OCI-LY1 (cell line): ENCODE results near the gene PRRT2.

Experiments
- H2AFZ ChIP-seq: fragments of 200-600 bp; sonication (generic), shearing (Covaris generic); 2 replicates; pipeline ENCODE4 v1.6.0; 2014; ENCODE audit warnings: antibody characterized with exemption, mild to moderate bottlenecking, low read length
- H3F3A ChIP-seq: fragments of 200-600 bp; sonication (generic), shearing (Covaris generic); 2 replicates; pipeline ENCODE4 v1.6.0; 2014; ENCODE audit warnings: mild to moderate bottlenecking, antibody characterized with exemption, low read length, moderate library complexity; ENCODE audit not compliant: insufficient read depth
- H3K27ac ChIP-seq: fragments of 200-600 bp; sonication (generic); 2 replicates; pipeline ENCODE4 v1.5.1; 2014; ENCODE audit warnings: low read length, mixed run types, mild to moderate bottlenecking, low read depth; ENCODE audit not compliant: poor library complexity, severe bottlenecking
- H3K27me3 ChIP-seq: fragments of 200-600 bp; sonication (generic); 2 replicates; pipeline ENCODE4 v1.6.0; 2014; ENCODE audit warnings: antibody characterized with exemption, mild to moderate bottlenecking, low read length, moderate library complexity; ENCODE audit not compliant: insufficient read depth
- H3K36me3 ChIP-seq: fragments of 200-600 bp; sonication (generic); 2 replicates; pipeline ENCODE4 v1.6.1; 2014; ENCODE audit warnings: mild to moderate bottlenecking, antibody characterized with exemption, low read length, moderate library complexity, mixed read lengths; ENCODE audit not compliant: insufficient read depth
- H3K4me1 ChIP-seq: fragments of 200-600 bp; sonication (generic); 2 replicates; pipeline ENCODE4 v1.5.1; 2014; ENCODE audit warnings: mild to moderate bottlenecking, low read length, moderate library complexity; ENCODE audit not compliant: insufficient read depth, severe bottlenecking
- H3K4me2 ChIP-seq: fragments of 200-600 bp; sonication (generic), shearing (Covaris generic); 2 replicates; pipeline ENCODE4 v1.6.1; 2014; ENCODE audit warnings: low read length
- H3K4me3 ChIP-seq: fragments of 200-600 bp; sonication (generic); 2 replicates; pipeline ENCODE4 v1.5.1; 2014; ENCODE audit warnings: low read length, low read depth, mild to moderate bottlenecking, mixed read lengths; ENCODE audit not compliant: poor library complexity, severe bottlenecking
- H3K79me2 ChIP-seq: fragments of 200-600 bp; shearing (Covaris generic); 2 replicates; pipeline ENCODE4 v1.6.1; 2016; ENCODE audit warnings: mixed run types, low read length, mixed read lengths; ENCODE audit not compliant: insufficient read depth
- H3K9ac ChIP-seq: fragments of 200-600 bp; sonication (generic), shearing (Covaris generic); 2 replicates; pipeline ENCODE4 v1.6.1; 2014; ENCODE audit warnings: mild to moderate bottlenecking, low read length, mixed read lengths
- H3K9me2 ChIP-seq: fragments of 200-600 bp; sonication (generic), shearing (Covaris generic); 2 replicates; pipeline ENCODE4 v1.6.1; 2014; ENCODE audit warnings: low read depth, mild to moderate bottlenecking, low read length, mixed read lengths
- H3K9me3 ChIP-seq: fragments of 200-600 bp; shearing (Covaris generic); 2 replicates; pipeline ENCODE4 v1.6.1; 2014; ENCODE audit warnings: low read length, mixed read lengths
- H4K20me1 ChIP-seq: fragments of 200-600 bp; sonication (generic), shearing (Covaris generic); 2 replicates; pipeline ENCODE4 v1.6.0; 2016; ENCODE audit warnings: mild to moderate bottlenecking, low read length; ENCODE audit not compliant: insufficient read depth
- CTCF ChIP-seq: fragments of 200-600 bp; sonication (generic), shearing (Covaris generic); IDR thresholded peaks from 2 replicates; pipeline ENCODE4 v1.5.1; 2017; ENCODE audit warnings: mild to moderate bottlenecking, antibody characterized with exemption, low read length, moderate library complexity, mixed read lengths
- EZH2 ChIP-seq: fragments of 200-600 bp; sonication (generic), shearing (Covaris generic); IDR thresholded peaks from 2 replicates; pipeline ENCODE4 v1.8.0; 2017; ENCODE audit warnings: borderline replicate concordance, mixed run types, mild to moderate bottlenecking, antibody characterized with exemption, low read length, moderate library complexity, mixed read lengths

The PRRT2 gene

GRCh38 chr16:29806641-29807425 lies 5.2 kb upstream of the PRRT2 start:
- Histone ChIP-seq H4K20me1 (no peaks in the 10 kb centered on the region), H3F3A (0 out of 2 replicates have a peak, but pooled peaks cover 3% of the 10 kb centered on the region), H3K9me2 (no peaks in the 10 kb centered on the region), H3K9me3 (no peaks in the 10 kb centered on the region), H3K4me3 (peak overlapping the region; percentile 69), H3K36me3 (peaks cover 58% of the 10 kb centered on the region), H3K27ac (peak overlapping the region; percentile 77), H2AFZ (no peak overlapping the region), H3K4me1 (peaks cover 68% of the 10 kb centered on the region), H3K79me2 (no peaks in the 10 kb centered on the region), H3K4me2 (peak overlapping the region; percentile 81), H3K9ac (peak overlapping the region; percentile 81), H3K27me3 (no peaks in the 10 kb centered on the region)
- no peak for TF ChIP-seq EZH2
- TF ChIP-seq CTCF = no peak

- Histone ChIP-seq H3K9me2 (no peaks in the 10 kb centered on the region), H3K79me2 (no peaks in the 10 kb centered on the region), H2AFZ (no peak overlapping the region), H3K4me3 (peak overlapping the region; percentile 68), H3K9me3 (no peaks in the 10 kb centered on the region), H3K9ac (peak overlapping the region; percentile 74), H3K4me1 (peaks cover 74% of the 10 kb centered on the region), H3K27ac (peak overlapping the region; percentile 66), H3K27me3 (no peaks in the 10 kb centered on the region), H3F3A (no peaks in the 10 kb centered on the region), H4K20me1 (no peaks in the 10 kb centered on the region), H3K36me3 (peaks cover 51% of the 10 kb centered on the region), H3K4me2 (peak overlapping the region; percentile 81)
- no peak for TF ChIP-seq EZH2
- TF ChIP-seq CTCF = peak; percentile 65
Measured at GRCh38 chr16:29807426-29808218, 4.4 kb upstream of the PRRT2 start.

GRCh38 chr16:29808219-29808900 lies 3.6 kb upstream of the PRRT2 start:
- Histone ChIP-seq H3K9ac (peak overlapping the region; percentile 74), H4K20me1 (no peaks in the 10 kb centered on the region)

More at GRCh38 chr16:29808219-29808900, 3.6 kb upstream of the PRRT2 start:
- Histone ChIP-seq H3F3A (no peaks in the 10 kb centered on the region), H3K4me1 (peaks cover 71% of the 10 kb centered on the region), H3K27me3 (no peaks in the 10 kb centered on the region), H2AFZ (no peak overlapping the region), H3K4me3 (peak overlapping the region; percentile 68), H3K9me2 (no peaks in the 10 kb centered on the region), H3K4me2 (peak overlapping the region; percentile 81), H3K36me3 (peaks cover 43% of the 10 kb centered on the region), H3K27ac (peak overlapping the region; percentile 66), H3K79me2 (no peaks in the 10 kb centered on the region), H3K9me3 (no peaks in the 10 kb centered on the region)
- TF ChIP-seq CTCF = no peak
- TF ChIP-seq EZH2 = no peak
